Natural killer cell treated with Interleukin-12 subunit alpha and Interleukin-12 subunit beta and Interleukin-15 and Interleukin-18, amount 100 ng/mL, for 72 hours (primary cell): Measurements from ENCODE around the gene SMURF2. TPM values are rescaled to one million over a fixed set of nuclear protein-coding genes. Genes with fewer than 3 reads are reported as not detected.

Source experiments
- ATAC-seq, 2 donors: fragments of 150-1000 bp; cut with Tn5 transposase in 1 of 2; sonication (Bioruptor Pico), chemical (Tn5 transposase) in 1 of 2; 2 replicates each; pipeline ENCODE4 v1.10.0; 2021
- DNase-seq: peaks from one replicate; pipeline ENCODE4 v3.0.0; 2022; ENCODE audit warnings: low spot score
- H3K27ac Mint-ChIP-seq, 2 donors: 1 replicate in 1 of 2; 2 replicates in 1 of 2; pipeline ENCODE4 v1.8.0; 2022; ENCODE audit warnings: mixed read lengths in 2 of 2, mild to moderate bottlenecking in 1 of 2, moderate library complexity in 1 of 2
- H3K27me3 Mint-ChIP-seq, 2 donors: 1 replicate in 1 of 2; 2 replicates in 1 of 2; pipeline ENCODE4 v1.8.0; 2022; ENCODE audit warnings: mixed read lengths in 2 of 2
- H3K36me3 Mint-ChIP-seq: one replicate; pipeline ENCODE4 v1.8.0; 2022; ENCODE audit warnings: mixed read lengths
- H3K4me1 Mint-ChIP-seq, 2 donors: 1 replicate in 1 of 2; 2 replicates in 1 of 2; pipeline ENCODE4 v1.8.0; 2022; ENCODE audit warnings: low read depth in 2 of 2, mixed read lengths in 2 of 2, mild to moderate bottlenecking in 1 of 2
- H3K4me3 Mint-ChIP-seq: one replicate; pipeline ENCODE4 v1.8.0; 2022; ENCODE audit warnings: mixed read lengths
- H3K9me3 Mint-ChIP-seq: 2 replicates; pipeline ENCODE4 v1.8.0; 2022; ENCODE audit warnings: mixed read lengths
- total RNA-seq, 2 donors: library from RNA; stranded (reverse); gene quantifications; one replicate each; pipeline ENCODE4 v1.2.3, GENCODE V29; 2022

SMURF2 gene
- total RNA-seq, 2 donors from 2014 or later: 18.0 to 26.1 TPM

GRCh38 chr17:64658931-64659330, 3.2 kb downstream of the SMURF2 start:
- no peaks in the 10 kb centered on the region for H3K36me3 Mint-ChIP-seq
- H3K27me3 Mint-ChIP-seq: no peaks in the 10 kb centered on the region
- no peaks in the 10 kb centered on the region for H3K9me3 Mint-ChIP-seq
- ATAC-seq (no peak), DNase-seq (no peak)
- peak overlapping the region in 1 of 2 donors; percentile 74 for H3K27ac Mint-ChIP-seq
- peaks cover 27 to 45% of the 10 kb centered on the region in 2 donors for H3K4me1 Mint-ChIP-seq
- no peak overlapping the region for H3K4me3 Mint-ChIP-seq

GRCh38 chr17:64657610-64658125, 4.4 kb downstream of the SMURF2 start:
- H3K4me1 Mint-ChIP-seq: peaks cover 33 to 50% of the 10 kb centered on the region in 2 donors
- no peak for ATAC-seq
- no peaks in the 10 kb centered on the region for H3K9me3 Mint-ChIP-seq

GRCh38 chr17:64655704-64656103, 6.4 kb downstream of the SMURF2 start:
- ATAC-seq (no peak), DNase-seq (no peak)
- H3K4me3 Mint-ChIP-seq: no peak overlapping the region
- peaks cover 34 to 52% of the 10 kb centered on the region in 2 donors for H3K4me1 Mint-ChIP-seq
- H3K9me3 Mint-ChIP-seq: no peaks in the 10 kb centered on the region
- no peaks in the 10 kb centered on the region for H3K36me3 Mint-ChIP-seq
- no peaks in the 10 kb centered on the region for H3K27me3 Mint-ChIP-seq
- no peak overlapping the region for H3K27ac Mint-ChIP-seq

More at GRCh38 chr17:64657610-64658125, 4.4 kb downstream of the SMURF2 start:
- Mint-ChIP-seq H3K27me3 (no peaks in the 10 kb centered on the region), H3K36me3 (no peaks in the 10 kb centered on the region), H3K27ac (peak overlapping the region in 1 of 2 donors; percentile 57), H3K4me3 (peak overlapping the region; percentile 7)
- DNase-seq: no peak

- H3K9me3 Mint-ChIP-seq: no peaks in the 10 kb centered on the region
- DNase-seq: no peak
- H3K4me3 Mint-ChIP-seq: no peak overlapping the region
- ATAC-seq: no peak
- H3K27me3 Mint-ChIP-seq: no peaks in the 10 kb centered on the region
- H3K27ac Mint-ChIP-seq: peak overlapping the region in 1 of 2 donors; percentile 76
- no peaks in the 10 kb centered on the region for H3K36me3 Mint-ChIP-seq
- H3K4me1 Mint-ChIP-seq: peaks cover 34 to 46% of the 10 kb centered on the region in 2 donors
Measured at GRCh38 chr17:64653985-64654355, 8.1 kb downstream of the SMURF2 start.

GRCh38 chr17:64653325-64653984, 8.7 kb downstream of the SMURF2 start:
- Mint-ChIP-seq H3K27ac (peak overlapping the region in 1 of 2 donors; percentile 76), H3K4me1 (peaks cover 34 to 48% of the 10 kb centered on the region in 2 donors), H3K9me3 (no peaks in the 10 kb centered on the region), H3K4me3 (no peak overlapping the region), H3K36me3 (no peaks in the 10 kb centered on the region), H3K27me3 (no peaks in the 10 kb centered on the region)
- DNase-seq (no peak), ATAC-seq (no peak)

- Mint-ChIP-seq H3K9me3 (no peaks in the 10 kb centered on the region), H3K4me3 (no peak overlapping the region), H3K27me3 (no peaks in the 10 kb centered on the region), H3K27ac (no peak overlapping the region), H3K4me1 (peaks cover 26 to 40% of the 10 kb centered on the region in 2 donors), H3K36me3 (no peaks in the 10 kb centered on the region)
- no peak for ATAC-seq
- no peak for DNase-seq
Measured at GRCh38 chr17:64651889-64652288, 10.2 kb downstream of the SMURF2 start.

- H3K4me1 Mint-ChIP-seq: peaks cover 28 to 39% of the 10 kb centered on the region in 2 donors
- no peaks in the 10 kb centered on the region for H3K27me3 Mint-ChIP-seq
- peak overlapping the region; percentile 34 to 84 for H3K27ac Mint-ChIP-seq
- H3K9me3 Mint-ChIP-seq: no peaks in the 10 kb centered on the region
- ATAC-seq (no peak), DNase-seq (no peak)
- H3K36me3 Mint-ChIP-seq: no peaks in the 10 kb centered on the region
- H3K4me3 Mint-ChIP-seq: no peak overlapping the region
Measured at GRCh38 chr17:64648234-64648633, 13.9 kb downstream of the SMURF2 start.

GRCh38 chr17:64647817-64648216, 14.3 kb downstream of the SMURF2 start:
- Mint-ChIP-seq H3K27me3 (no peaks in the 10 kb centered on the region), H3K27ac (peak overlapping the region in 1 of 2 donors; percentile 84), H3K4me1 (peaks cover 28 to 39% of the 10 kb centered on the region in 2 donors), H3K4me3 (no peak overlapping the region), H3K36me3 (no peaks in the 10 kb centered on the region), H3K9me3 (no peaks in the 10 kb centered on the region)
- ATAC-seq: no peak
- DNase-seq: no peak

- no peaks in the 10 kb centered on the region for H3K36me3 Mint-ChIP-seq
- DNase-seq: no peak
- no peaks in the 10 kb centered on the region for H3K9me3 Mint-ChIP-seq
- H3K4me3 Mint-ChIP-seq: no peak overlapping the region
- no peaks in the 10 kb centered on the region for H3K27me3 Mint-ChIP-seq
- no peak overlapping the region for H3K27ac Mint-ChIP-seq
- ATAC-seq: no peak
- H3K4me1 Mint-ChIP-seq: peaks cover 27 to 29% of the 10 kb centered on the region in 2 donors
Measured at GRCh38 chr17:64639516-64639915, 22.6 kb downstream of the SMURF2 start.

- H3K36me3 Mint-ChIP-seq: no peaks in the 10 kb centered on the region
- H3K4me1 Mint-ChIP-seq: peaks cover 32 to 35% of the 10 kb centered on the region in 2 donors
- H3K9me3 Mint-ChIP-seq: no peaks in the 10 kb centered on the region
- H3K4me3 Mint-ChIP-seq: no peak overlapping the region
- peak overlapping the region; percentile 23 to 72 for H3K27ac Mint-ChIP-seq
- ATAC-seq (no peak), DNase-seq (no peak)
- H3K27me3 Mint-ChIP-seq: no peaks in the 10 kb centered on the region
Measured at GRCh38 chr17:64638552-64639203, 23.4 kb downstream of the SMURF2 start.

GRCh38 chr17:64635647-64636305, 26.3 kb downstream of the SMURF2 start:
- H3K9me3 Mint-ChIP-seq: no peaks in the 10 kb centered on the region
- DNase-seq: no peak
- peak; percentile 81 to 90 for ATAC-seq
- no peaks in the 10 kb centered on the region for H3K36me3 Mint-ChIP-seq
- peaks cover 46 to 51% of the 10 kb centered on the region in 2 donors for H3K4me1 Mint-ChIP-seq
- no peaks in the 10 kb centered on the region for H3K27me3 Mint-ChIP-seq
- H3K4me3 Mint-ChIP-seq: peak overlapping the region; percentile 24
- H3K27ac Mint-ChIP-seq: peak overlapping the region; percentile 77 to 85

- H3K27me3 Mint-ChIP-seq: no peaks in the 10 kb centered on the region
- peaks cover 53 to 59% of the 10 kb centered on the region in 2 donors for H3K4me1 Mint-ChIP-seq
- no peaks in the 10 kb centered on the region for H3K9me3 Mint-ChIP-seq
- peak overlapping the region in 1 of 2 donors; percentile 74 for H3K27ac Mint-ChIP-seq
- H3K4me3 Mint-ChIP-seq: no peak overlapping the region
- H3K36me3 Mint-ChIP-seq: no peaks in the 10 kb centered on the region
- ATAC-seq (peak; percentile 39 to 46), DNase-seq (no peak)
Measured at GRCh38 chr17:64634218-64634617, 27.9 kb downstream of the SMURF2 start.

GRCh38 chr17:64632606-64633005, 29.5 kb downstream of the SMURF2 start:
- Mint-ChIP-seq H3K27me3 (no peaks in the 10 kb centered on the region), H3K27ac (peak overlapping the region in 1 of 2 donors; percentile 40), H3K9me3 (no peaks in the 10 kb centered on the region), H3K4me3 (no peak overlapping the region), H3K36me3 (no peaks in the 10 kb centered on the region), H3K4me1 (peaks cover 59 to 68% of the 10 kb centered on the region in 2 donors)
- no peak for DNase-seq
- no peak for ATAC-seq

GRCh38 chr17:64632194-64632593, 29.9 kb downstream of the SMURF2 start:
- H3K4me1 Mint-ChIP-seq: peaks cover 61 to 72% of the 10 kb centered on the region in 2 donors
- DNase-seq: no peak
- no peaks in the 10 kb centered on the region for H3K36me3 Mint-ChIP-seq
- H3K27ac Mint-ChIP-seq: peak overlapping the region in 1 of 2 donors; percentile 40
- H3K27me3 Mint-ChIP-seq: no peaks in the 10 kb centered on the region
- H3K4me3 Mint-ChIP-seq: no peak overlapping the region
- ATAC-seq: no peak
- H3K9me3 Mint-ChIP-seq: no peaks in the 10 kb centered on the region
